ENCODE measurements around the gene LSM14B.
A peak's percentile ranks its signal among the peaks of the same experiment; 100 is the strongest.
"Not testable (repeated sequence)": the region's sequence is repeated elsewhere in the genome, so short reads cannot be mapped to it uniquely, and the experiment has no call there.

LSM14B gene

DNA sequence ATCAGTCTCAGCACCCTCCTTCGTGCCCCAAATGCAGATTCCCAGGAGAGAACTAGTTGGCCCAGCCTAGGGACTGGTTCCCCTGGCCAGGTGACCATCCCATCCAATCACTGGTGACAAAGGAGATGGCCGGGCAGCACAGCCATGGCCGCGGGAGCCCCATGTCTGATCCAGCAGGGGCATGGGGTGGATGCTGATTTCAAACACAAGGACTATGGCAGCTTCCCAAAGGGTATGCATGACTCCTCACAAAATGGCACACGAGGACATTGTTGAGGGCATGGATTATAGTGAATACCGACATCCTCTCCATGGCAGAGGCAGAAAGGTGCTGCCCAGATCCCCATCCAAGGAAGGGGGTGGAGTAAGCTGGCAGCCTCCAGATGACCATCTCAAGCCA, 9.9 kb upstream of the LSM14B start:
- no peak for DNase-seq (ENCODE audit: low read depth in 2 of 2)

DNA sequence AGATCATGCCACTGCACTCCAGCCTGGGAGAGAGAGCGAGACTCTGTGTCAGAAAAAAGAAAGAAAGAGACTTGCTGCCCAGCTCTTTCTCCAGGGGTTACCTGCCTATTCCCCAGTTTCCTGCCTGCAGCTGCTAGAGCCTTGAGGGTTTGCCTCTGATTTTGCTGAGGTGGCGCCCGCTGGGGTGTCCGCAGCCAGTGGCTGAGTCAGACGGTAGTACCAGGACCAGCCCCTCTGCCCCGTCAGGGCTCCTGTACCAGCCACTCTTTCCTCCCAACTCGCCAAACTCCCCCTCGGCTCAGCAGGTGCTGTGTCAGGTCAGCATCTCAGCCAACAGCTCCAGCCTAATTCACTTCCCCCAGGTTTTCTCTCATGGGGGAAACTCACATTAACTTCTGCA, 7.4 kb upstream of the LSM14B start:
- no peak for DNase-seq (ENCODE audit: low read depth in 2 of 2)

DNA sequence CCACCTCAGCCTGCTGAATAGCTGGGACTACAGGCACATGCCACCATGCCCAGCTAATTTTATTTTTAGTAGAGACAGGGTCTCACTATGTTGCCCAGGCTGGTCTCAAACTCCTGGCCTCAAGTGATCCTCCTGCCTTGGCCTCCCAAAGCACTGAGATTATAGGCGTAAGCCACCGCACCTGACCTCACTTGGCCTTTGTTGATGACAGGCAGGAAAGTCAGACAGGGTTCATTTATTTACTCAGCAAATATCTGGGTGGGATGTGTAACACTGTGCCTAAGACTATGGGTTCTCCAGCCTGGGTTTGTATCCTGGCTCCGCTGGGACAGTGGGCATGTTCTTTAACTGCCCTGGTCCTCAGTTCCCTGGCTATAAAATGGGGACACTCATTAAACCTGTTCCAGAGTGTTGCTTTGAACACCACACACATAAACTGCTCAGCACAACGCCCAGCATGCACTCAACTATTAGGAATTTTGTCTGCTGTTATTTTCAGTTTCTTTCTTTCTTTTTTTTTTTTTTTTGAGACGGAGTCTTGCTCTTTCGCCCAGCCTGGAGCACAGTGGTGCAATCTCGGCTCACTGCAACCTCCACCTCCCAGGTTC, 6.4 kb upstream of the LSM14B start:
- not testable (repeated sequence) for DNase-seq (ENCODE audit: low read depth in 2 of 2)

DNA sequence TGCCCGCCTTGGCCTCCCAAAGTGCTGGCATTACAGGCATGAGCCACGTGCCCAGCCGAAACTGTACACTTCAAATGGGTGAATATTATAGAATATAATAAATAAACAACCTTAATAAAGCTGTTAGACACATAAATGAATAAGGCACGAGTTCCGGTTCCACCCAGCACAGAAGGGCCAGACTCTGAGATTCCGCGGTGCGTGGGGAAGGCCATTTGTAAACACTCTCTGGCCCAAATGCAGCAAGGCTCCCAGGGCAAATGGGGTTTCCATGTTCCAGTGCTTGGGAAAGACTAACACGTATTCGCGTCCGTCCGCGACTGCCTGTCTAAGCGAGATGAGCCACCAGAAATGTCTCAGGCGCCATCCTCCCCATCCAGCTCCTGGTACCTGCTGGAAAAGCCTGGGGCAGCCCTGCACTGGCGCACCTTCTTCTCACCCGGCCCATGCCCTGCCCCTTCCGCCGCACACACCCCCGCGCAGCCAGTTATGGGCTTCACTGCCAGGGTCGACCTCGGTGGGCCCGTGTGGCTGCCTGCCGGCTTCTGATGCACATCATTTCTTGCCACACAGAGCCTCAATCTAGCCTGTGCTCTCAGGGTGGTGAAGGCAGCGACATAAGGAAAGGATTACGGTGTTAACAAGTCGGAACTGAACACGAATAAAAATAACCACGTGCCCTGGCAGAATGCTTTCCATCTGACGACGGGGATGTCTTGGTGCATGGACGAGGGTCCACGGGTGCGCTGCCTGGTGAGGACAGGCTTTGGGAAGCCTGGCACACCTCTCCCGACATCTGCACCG, 5.5 kb upstream of the LSM14B start:
- DNase-seq (ENCODE audit: low read depth in 2 of 2), result no peak

DNA sequence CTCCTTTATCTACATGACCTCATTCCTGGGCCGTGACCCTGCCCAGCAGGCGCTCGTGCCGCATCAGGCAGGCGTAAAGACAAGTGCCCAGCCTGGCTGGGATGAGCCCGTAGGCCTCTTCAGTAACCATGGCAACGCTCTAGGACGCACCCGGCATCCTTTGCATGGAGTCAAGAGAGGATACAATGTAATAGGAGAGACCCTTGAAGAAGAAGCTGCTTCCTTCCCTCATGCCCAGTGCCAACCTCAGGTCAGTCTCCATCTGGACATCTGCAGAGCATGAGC, 5.0 kb upstream of the LSM14B start:
- DNase-seq (ENCODE audit: low read depth in 2 of 2), result no peak

DNA sequence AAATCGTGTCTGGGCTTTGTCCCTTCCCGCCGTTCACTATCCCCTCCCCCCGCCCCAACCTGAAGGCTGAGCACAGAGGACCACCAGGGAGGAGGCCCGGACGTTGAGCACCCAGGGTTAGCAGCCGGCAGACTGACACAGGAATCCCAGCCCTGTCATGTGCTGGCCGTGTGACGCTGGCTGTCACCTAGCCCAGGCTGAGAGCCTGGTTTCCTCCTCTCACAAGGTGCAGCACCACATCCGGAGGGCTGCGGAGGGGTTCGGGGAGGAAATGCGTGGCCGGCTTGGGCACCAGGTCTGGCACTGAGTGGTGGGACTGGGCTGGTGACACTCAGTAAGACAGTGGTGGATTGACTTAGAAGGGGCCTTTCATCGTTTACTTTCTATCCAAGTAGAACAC, 4.6 kb upstream of the LSM14B start:
- no peak for DNase-seq (ENCODE audit: low read depth in 2 of 2)

DNA sequence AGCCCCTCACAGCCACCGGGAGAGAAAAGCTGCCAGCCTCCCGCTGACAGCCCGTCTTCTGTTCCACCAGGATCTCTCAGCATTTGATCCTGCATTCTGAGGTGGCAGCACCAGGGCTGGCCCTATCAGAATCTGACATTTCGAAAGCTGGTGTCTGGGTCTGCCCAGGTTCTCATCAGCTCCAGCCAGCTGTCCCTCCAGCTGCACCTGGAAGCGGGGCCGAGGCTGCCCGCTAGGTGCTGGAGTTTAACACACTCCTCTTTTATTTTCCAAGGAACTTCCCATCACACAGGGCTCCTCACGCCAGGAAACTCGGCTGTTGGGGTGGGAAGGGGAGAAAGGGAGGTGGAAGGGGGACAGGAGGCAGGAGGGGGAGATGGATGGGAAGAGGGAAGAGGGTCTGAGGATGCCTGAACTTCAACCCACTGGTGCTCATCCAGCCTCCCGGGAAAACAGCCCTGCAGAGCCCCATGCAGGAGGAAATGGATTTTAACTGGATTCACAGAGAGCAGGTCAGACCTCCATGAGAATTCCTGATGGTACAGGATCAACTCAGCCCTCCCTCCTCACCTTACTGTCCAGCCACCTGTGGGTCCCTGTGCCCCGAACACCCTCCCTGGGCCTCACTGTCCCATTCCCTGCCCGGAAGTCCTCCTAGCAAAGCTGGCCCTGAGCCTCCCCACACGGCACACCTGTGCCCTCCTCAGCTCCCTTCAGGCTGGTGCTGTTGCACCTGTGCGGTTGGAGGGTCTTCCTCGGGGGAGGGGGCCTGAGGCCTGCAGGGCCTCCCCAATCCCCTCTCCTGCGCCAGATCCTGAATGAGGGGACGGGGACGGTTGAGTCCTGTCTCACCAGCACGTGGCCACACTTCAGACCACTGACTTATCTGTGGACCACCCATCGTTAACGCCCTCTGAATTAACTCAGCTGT, 3.9 kb upstream of the LSM14B start:
- DNase-seq (ENCODE audit: low read depth in 2 of 2), result no peak

DNA sequence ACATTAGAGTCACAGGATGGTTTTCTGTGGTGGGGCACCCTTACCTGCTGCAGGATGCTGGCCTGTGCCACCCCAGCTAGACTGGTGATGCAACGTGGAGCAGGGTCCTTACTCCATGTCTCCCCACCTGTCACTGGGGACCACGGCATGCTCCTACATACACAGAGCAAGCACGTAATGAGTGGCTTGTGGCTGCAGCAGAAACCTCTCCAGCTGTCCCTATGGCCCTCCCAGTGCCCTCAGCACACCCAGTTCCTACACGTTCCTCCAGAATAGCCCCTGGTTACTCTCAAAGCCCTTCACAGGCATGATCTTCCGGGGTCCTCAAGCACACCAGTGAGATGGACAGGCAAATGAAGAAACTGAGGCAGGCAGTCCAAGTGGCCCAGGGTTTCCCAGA, 3.2 kb upstream of the LSM14B start:
- DNase-seq (ENCODE audit: low read depth in 2 of 2), result no peak

DNA sequence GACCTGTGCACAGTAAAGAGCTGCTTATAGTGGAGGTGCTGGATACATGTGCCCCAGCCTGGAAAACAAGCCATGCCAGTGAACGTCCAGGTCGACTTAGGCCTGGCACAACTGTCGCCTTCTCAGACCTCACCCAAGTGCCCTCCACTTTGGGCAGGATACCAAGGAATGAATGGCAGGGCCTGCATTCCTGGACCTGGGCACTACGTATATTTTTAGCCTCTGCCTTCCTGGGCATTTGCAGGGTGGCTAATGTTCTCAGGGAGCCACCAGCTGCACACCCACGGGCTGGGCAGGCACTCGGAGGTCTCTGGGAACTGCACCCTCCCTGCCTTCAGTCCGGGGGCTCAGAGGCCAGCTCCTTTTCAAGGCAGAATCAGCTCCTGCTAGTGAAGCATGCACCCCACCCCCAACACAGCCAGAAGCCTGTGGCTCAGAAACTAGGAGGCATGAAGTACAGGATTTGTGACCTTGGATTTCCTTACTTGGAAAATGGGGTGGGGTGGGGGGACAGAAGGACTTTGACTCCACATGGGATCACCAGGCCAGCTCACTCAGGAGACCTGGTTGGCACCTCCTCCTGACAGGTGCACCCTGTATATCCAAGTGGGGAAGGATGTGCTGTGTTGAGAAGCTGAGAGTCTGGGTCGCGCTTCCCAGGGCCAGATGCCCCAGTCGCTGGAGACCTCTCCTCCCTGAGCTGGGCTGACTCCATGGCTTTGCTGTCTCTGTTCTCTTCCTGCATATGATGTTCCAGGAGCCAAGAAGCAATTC, 2.5 kb upstream of the LSM14B start:
- DNase-seq (ENCODE audit: low read depth in 2 of 2), result no peak

DNA sequence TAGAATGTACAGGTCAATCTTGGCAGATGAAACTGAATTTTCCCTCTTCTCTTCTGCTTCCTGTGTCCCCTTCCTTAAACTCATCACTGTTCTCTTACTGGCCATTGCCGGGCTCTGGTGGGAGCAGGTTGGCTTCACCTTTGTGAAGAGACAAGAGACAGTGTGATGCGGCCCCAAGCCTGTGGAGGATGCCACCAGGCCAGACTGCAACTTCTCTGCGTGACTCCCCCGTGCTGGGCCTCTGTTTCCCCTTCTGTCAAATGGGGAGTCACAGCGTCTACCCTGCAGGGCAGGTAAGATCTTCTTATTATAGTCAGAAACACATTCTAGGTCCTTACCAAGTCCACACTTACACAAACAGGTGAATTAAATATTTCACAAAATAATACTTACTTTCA, 1.9 kb upstream of the LSM14B start:
- no peak for DNase-seq (ENCODE audit: low read depth in 2 of 2)

DNA sequence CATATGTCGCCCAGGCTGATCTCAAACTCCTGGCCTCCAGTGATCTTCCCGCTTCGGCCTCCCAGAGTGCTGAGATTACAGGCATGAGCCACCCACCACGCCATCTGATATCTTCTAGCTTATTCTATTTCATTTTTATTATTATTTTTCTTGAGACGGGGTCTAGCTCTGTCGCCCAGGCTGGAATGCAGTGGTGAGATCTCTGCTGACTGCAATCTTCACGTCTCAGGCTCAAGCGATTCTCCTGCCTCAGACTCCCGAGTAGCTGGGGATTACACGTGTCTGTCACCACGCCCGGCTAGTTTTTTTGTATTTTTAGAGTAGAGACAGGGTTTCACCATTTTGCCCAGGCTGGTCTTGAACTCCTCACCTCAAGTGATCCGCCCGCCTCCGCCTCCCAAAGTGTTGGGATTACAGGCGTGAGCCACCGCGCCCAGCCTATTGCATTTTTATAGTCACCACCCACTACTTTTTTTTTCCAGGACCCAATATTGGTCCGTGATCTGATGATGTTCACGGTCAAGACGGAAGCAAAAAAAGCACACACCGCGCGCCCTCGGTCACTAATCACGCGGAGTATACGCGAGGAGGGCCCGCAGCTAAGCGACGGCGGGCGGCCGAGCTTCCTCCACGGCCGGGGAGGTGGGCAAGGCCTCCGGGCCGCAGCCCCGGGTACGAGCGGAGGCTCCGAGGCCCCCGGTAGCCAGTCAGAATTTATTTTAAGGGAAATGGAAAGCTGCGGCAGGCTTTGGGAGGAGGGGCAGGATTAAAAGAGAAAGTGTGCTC, 1.1 kb upstream of the LSM14B start:
- DNase-seq (ENCODE audit: low read depth in 2 of 2), result peak in 1 of 2 experiments; percentile 22

DNA sequence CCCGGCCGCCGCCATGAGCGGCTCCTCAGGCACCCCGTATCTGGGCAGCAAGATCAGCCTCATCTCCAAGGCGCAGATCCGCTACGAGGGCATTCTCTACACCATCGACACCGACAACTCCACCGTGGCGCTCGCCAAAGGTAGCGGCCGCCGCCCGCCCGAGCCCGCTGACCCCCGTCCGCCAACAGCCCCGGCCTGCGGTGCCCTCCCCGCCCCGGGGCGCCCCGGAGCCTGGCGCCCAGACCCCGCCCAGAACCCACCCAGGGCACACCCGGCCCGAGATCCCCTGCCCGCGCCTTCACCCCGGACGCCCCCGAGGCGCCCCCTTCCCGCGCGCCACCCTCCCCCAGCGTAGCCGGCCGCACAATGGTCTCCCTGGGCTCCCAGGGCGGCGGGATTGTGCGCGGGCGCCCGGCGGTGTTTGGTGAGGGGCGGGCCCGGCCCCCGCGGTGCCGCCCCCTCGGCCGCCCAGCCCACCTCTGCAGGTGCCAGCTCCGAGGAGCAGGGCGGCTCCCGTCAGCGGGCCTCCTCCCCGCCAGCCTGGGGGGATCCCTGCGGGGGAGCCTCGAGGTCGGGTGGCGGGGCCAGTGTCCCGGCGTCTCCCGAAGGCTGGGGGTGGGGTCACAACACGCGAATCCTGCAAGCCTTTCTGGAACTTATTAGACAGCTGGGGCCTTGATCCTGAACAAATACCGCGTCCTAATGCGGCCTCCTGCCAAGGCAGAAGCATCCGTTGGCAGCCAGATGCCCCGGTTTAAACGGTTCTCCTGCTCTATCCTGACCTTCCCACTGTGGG, 577 bp downstream of the LSM14B start:
- no peak for DNase-seq (ENCODE audit: low read depth in 2 of 2)

DNA sequence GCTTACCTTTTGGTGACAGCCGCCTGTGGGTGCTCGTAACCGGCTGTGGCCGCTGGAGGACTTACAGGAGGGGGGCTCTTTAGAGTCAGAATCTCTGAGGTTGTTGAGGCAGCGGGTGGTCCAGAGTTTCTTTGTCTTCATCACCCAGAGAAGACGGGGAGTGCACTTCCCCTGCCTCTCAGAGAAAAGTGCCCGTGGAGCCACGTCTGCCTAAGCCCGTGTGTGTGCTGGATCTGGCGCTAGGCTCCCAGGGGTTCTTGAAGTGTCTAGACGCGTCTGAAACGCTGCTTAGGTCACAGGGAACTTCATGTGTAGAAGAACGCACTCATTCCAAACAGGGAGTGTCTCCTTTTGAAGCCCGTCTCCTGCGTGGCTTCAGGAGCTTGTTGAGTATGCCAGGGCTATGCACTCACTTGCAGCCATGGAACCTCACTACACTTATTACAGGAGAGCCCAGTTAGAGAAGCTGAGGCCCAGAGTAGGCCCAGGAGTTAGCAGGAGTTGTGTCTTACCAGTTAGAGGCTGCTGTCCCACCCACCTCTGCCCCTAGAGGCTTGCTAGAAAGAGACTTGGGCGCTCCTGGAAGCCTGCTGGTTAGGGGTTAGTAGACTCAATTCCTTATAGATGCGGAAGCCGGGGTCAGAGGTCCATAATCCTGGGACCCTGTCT, 1.3 kb downstream of the LSM14B start:
- no peak for DNase-seq (ENCODE audit: low read depth in 2 of 2)

DNA sequence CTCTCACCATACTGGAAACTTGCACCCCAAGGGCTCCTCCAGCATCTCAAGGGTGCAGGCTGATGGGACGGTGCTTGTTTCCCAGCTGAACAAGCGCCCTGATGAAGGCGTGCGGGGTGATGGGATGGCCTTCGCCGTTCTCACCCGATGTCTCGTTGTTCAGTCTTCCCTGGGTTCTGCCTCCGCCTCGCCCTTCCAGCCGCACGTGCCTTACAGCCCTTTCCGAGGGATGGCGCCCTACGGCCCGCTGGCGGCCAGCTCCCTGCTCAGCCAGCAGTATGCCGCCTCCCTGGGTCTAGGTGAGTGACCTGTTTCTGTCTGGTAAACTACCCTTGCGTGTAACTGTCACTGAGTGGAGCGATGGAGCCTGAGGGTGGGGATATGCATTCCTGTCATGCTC, 3.9 kb downstream of the LSM14B start:
- DNase-seq (ENCODE audit: low read depth in 2 of 2), result no peak

DNA sequence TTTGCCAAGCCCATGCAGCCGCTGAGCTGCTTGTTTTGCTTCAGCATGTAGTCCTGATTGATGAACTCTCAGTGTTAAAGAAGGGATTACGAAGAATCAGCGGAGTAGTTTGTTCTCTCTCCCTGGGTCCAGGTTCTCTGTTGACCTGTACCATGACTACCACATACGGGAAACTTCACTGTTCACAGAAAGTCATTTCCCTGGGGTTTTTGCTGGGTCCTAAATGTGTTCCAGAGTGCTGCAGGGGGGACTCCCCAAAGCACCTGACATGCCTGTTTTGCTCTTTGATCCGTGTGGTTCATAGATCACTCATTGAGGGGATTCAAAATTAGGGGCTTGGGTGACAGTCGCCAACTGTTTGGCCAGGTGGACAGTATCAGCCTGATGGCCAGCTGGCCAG, 5.5 kb downstream of the LSM14B start:
- no peak for DNase-seq (ENCODE audit: low read depth in 2 of 2)

DNA sequence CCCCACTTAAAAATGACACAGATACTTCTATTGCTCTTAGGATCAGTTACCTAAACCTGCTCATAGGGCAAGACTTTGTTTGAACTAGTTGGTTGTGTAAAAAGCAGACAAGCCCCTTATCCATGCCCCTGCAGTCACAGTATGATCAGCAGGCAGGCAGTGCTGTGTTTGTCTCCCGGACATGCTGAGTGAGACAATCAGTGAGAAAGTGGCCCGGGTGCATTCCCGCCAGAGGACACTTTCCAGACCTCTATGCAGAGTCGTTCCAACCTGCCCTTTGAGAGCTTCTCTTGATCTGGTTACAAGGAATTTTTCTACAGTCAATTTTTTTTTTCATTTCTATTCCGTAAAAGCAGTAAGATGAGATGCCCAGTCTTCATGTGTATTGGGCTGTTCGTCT, 6.2 kb downstream of the LSM14B start:
- no peak for DNase-seq (ENCODE audit: low read depth in 2 of 2)

DNA sequence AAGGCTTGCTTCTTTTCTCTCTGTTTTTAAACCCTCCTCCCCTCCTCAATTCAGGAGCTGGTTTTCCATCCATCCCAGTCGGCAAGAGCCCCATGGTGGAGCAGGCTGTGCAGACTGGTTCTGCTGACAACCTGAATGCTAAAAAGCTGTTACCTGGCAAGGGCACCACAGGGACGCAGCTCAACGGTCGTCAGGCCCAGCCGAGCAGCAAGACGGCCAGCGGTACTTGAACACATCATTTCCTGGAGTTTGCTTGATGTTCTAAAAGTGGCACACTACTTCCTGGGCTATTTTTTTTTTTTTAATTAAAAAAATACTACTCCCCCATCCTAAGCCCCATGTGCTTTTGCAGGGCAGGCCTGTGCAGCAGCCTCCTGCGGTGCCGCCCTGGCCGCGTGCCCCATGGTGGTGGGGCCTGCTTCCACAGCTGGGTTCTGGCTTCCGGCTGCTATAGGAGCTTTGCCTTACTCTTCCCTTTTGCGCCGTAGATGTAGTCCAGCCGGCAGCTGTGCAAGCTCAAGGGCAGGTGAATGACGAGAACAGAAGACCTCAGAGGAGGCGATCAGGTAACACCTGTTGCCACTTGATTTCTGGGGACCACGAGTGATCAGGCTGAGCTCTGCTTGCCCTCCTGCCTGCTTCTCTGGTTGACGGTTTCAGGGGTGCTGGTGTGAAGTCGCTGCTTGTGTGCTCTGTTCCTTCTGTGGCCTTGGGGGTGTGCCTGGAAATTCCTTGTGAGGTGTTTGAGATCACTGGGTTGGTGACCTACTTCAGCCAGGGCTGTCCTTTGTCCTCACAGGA, 7.7 kb downstream of the LSM14B start:
- DNase-seq (ENCODE audit: low read depth in 2 of 2), result no peak

DNA sequence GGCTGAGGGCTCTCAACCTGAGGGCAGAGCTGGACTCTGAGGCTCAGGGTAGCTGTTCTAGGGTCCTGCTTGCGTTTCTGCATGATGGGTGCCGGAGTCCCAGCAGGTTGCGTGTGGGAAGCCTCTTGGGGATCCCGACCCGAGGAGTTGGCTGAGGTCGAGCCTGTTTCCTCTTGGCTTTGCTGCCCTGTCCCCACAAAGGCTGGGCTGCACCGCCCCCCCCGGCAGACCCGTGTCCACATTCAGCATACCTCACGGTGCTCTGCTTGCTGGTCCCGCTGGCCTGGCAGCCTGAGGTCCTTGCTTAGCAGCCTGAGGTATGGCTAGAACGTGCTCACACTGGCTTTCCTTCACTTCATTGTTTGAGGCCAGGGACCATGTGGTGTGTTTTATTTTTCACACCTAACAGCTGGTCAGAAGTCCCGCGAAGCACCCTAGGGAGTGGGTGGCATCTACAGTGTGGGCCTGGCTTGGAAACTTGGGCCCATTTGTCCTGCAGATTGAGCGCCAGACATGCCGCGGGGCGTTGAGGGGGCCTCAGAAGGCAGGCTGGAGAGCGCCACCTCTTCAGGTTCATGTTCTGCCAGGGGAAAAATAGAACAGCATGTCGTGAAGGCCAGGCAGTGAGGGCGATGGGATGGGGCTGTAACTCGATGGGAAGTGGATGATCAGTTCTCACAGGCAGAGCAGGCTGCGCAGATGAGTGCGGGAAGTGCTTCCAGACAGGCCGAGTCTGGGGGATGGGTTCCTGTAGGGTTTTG, 9.5 kb downstream of the LSM14B start:
- no peak for DNase-seq (ENCODE audit: low read depth in 2 of 2)

Measured in fibroblast of skin of left quadriceps (primary cell).